Measurements from ENCODE around the gene CERS5. TPM values are rescaled to one million over a fixed set of nuclear protein-coding genes. Genes with fewer than 3 reads are reported as not detected.

Gene CERS5, protein sequence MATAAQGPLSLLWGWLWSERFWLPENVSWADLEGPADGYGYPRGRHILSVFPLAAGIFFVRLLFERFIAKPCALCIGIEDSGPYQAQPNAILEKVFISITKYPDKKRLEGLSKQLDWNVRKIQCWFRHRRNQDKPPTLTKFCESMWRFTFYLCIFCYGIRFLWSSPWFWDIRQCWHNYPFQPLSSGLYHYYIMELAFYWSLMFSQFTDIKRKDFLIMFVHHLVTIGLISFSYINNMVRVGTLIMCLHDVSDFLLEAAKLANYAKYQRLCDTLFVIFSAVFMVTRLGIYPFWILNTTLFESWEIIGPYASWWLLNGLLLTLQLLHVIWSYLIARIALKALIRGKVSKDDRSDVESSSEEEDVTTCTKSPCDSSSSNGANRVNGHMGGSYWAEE
- total RNA-seq, result 22.3 and 53.7 TPM in 2 replicates

GRCh38 chr12:50167049-50167828 lies at the start of gene CERS5:
CERS5 (minus strand) TSS chr12:50167369; CDS start chr12:50167297, 72 bp downstream.

DNA sequence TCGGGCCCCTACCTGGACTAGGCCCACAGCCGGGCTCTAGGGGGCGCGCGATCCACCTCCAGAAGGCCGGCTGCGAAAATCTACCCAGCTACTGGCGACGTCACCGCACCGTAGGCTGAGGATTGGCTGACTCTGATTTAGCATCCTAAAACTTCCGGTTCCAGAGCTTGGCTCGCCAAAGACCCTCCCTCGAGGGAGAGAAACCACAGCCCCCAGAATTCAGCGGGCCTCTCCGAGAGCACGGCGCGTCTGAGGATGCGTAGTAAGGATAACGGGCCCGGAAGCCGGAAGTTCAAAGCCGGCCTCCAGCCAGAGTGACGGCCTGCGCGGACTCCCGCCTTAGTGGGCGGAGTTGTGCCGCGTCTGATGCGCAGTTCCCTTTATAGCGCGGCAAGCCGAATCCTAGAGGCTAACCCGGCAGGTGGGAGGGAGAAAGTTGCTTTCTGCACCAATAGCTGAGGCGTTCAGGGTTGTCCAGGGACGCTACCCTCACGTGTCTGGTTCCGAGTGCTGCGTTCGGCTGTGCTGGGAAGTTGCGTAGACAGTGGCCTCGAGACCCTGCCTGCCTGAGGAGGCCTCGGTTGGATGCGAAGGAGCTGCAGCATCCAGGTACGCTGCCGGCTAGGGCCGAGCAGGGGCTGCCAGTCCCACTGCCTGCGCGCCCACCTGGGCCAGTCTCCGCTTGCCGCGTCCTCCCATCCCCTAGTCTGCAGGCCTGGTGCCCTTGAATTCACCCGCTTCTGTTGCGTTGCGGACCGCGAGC lies 55.3 kb downstream of the CERS5 start, which contains the start of gene COX14:
Gene COX14 (plus strand): TSS at position 544 of the 763 bp plus-strand sequence. CDS start 7,808 bp downstream, outside the sequence.

GRCh38 chr12:50103767-50104321 lies 63.3 kb downstream of the CERS5 start, which contains the start of gene GPD1:
GPD1 (plus strand) TSS chr12:50104008; CDS start chr12:50104051, 43 bp downstream.

GRCh38 chr12:50084775-50085614 lies 82.2 kb downstream of the CERS5 start, which contains the start of gene SMARCD1:
SMARCD1 (plus strand) TSS chr12:50085342; CDS start chr12:50085370, 28 bp downstream.

Other genes starting within 250 kb of the CERS5 start
- not detected in 2 replicates for gene AQP2, start 216.6 kb downstream of the CERS5 start, total RNA-seq
- 1.2 and 3.7 TPM in 2 replicates for gene AQP5, start 205.5 kb downstream of the CERS5 start, total RNA-seq
- gene AQP6, start 194.4 kb downstream of the CERS5 start, total RNA-seq, result 0.14 TPM in 1 of 2 replicates, not detected in the other
- gene RACGAP1, start 141.9 kb downstream of the CERS5 start, total RNA-seq, result 54.8 and 57.2 TPM in 2 replicates
- 5.4 and 5.9 TPM in 2 replicates for gene ASIC1, start 109.8 kb downstream of the CERS5 start, total RNA-seq
- 41.6 and 74.7 TPM in 2 replicates for gene SMARCD1, start 82.0 kb downstream of the CERS5 start, total RNA-seq
- 0.14 TPM in 1 of 2 replicates, not detected in the other for gene GPD1, start 63.4 kb downstream of the CERS5 start, total RNA-seq
- gene COX14, start 55.1 kb downstream of the CERS5 start, total RNA-seq, result 57.8 and 64.6 TPM in 2 replicates
- 105 and 116 TPM in 2 replicates for gene LIMA1, start 116.2 kb upstream of the CERS5 start, total RNA-seq
- not detected in 2 replicates for gene FAM186A, start 229.2 kb upstream of the CERS5 start, total RNA-seq
- gene LARP4, start 233.5 kb upstream of the CERS5 start, total RNA-seq, result 23.4 and 25.3 TPM in 2 replicates

Data from airway epithelial cell (primary cell).